GM18520 (cell line): ENCODE results near the gene CX3CR1.
A peak's percentile ranks its signal among the peaks of the same experiment; 100 is the strongest.
"Not testable (repeated sequence)": the region's sequence is repeated elsewhere in the genome, so short reads cannot be mapped to it uniquely, and the experiment has no call there.

Experiments used
- ATAC-seq: cut with Tn5 transposase; IDR thresholded peaks from one replicate; pipeline ENCODE4 v1.9.1; 2021; ENCODE audit not compliant: unreplicated experiment

Gene CX3CR1

GRCh38 chr3:39279745-39280517 is at the start of gene CX3CR1:
Gene CX3CR1, minus strand, starts transcription at chr3:39280036. Its CDS starts 13,527 bp downstream, at chr3:39266509.
- no peak for ATAC-seq

GRCh38 chr3:39329493-39329892 is 49.7 kb upstream of the CX3CR1 start, which contains the start of gene CCR8:
Gene CCR8, plus strand, starts transcription at chr3:39329709. Its CDS starts 2,623 bp downstream, at chr3:39332332.
- ATAC-seq: no peak

- ATAC-seq: no peak
Measured at GRCh38 chr3:39327746-39328349, 48.0 kb upstream of the CX3CR1 start.

GRCh38 chr3:39327053-39327745 is 47.4 kb upstream of the CX3CR1 start:
- no peak for ATAC-seq

- ATAC-seq: no peak
Measured at GRCh38 chr3:39325236-39325635, 45.4 kb upstream of the CX3CR1 start.

GRCh38 chr3:39323494-39323893 is 43.7 kb upstream of the CX3CR1 start:
- ATAC-seq: no peak

- ATAC-seq: no peak
Measured at GRCh38 chr3:39322936-39323335, 43.1 kb upstream of the CX3CR1 start.

- not testable (repeated sequence) for ATAC-seq
Measured at GRCh38 chr3:39322209-39322715, 42.4 kb upstream of the CX3CR1 start.

GRCh38 chr3:39321574-39321983 is 41.7 kb upstream of the CX3CR1 start:
- ATAC-seq: not testable (repeated sequence)

GRCh38 chr3:39319249-39319648 is 39.4 kb upstream of the CX3CR1 start:
- no peak for ATAC-seq

GRCh38 chr3:39318301-39318700 is 38.5 kb upstream of the CX3CR1 start:
- no peak for ATAC-seq

- ATAC-seq: no peak
Measured at GRCh38 chr3:39317571-39318169, 37.8 kb upstream of the CX3CR1 start.

- no peak for ATAC-seq
Measured at GRCh38 chr3:39315420-39315819, 35.6 kb upstream of the CX3CR1 start.

- no peak for ATAC-seq
Measured at GRCh38 chr3:39313289-39313688, 33.5 kb upstream of the CX3CR1 start.

- no peak for ATAC-seq
Measured at GRCh38 chr3:39302178-39302577, 22.3 kb upstream of the CX3CR1 start.

GRCh38 chr3:39299279-39299678 is 19.4 kb upstream of the CX3CR1 start:
- no peak for ATAC-seq

- ATAC-seq: no peak
Measured at GRCh38 chr3:39296197-39297077, 16.6 kb upstream of the CX3CR1 start.

- ATAC-seq: peak; percentile 78
Measured at GRCh38 chr3:39295184-39295775, 15.4 kb upstream of the CX3CR1 start.

GRCh38 chr3:39294446-39295183 is 14.8 kb upstream of the CX3CR1 start:
- ATAC-seq: no peak
